RPMI8226 (cell line): Measurements from ENCODE around the gene NAV3.

Source experiments
- DNase-seq: peaks from one replicate; pipeline ENCODE4 v3.0.0-alpha.2; 2015

Gene NAV3

GRCh38 chr12:78121969-78122610 lies 291.4 kb downstream of the NAV3 start:
- DNase-seq, result no peak

DNA sequence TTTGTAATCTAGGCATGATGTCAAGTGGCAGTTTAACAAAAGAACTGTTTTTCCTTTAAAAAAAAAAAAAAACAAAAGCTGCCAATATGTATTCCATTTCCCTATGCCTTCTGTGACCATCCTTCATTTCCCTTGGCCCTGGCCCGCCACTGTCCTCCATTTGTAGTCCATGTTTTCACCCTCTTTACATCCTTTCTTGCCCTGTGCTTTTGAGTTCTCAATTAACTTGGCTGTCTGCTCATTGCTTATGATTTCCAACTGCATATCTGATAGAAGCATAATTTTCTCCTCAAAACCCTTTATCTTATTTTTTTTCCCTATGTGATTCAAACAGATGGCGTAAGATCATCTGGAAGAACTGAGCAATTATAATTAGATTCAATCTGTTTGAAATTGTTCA lies 297.5 kb downstream of the NAV3 start:
- no peak for DNase-seq

DNA sequence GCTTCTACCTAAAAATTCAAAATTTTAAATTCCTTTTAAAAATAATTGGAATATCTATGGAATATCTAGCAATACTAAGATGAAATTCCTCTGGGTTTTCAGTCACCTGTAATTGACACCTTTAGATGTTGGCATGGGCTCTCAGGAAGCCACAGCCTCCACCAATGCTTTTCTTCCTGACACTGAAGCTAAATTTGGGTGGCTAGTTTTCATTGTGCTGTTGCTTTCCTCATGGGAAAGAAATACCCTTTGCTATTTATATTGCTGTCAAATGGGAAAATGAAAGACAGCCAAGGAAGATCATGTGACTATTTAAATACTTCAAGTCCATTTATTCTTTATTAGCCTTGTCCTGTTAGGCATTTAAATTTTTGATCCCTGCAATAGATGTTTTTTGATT lies 313.0 kb downstream of the NAV3 start:
- no peak for DNase-seq

DNA sequence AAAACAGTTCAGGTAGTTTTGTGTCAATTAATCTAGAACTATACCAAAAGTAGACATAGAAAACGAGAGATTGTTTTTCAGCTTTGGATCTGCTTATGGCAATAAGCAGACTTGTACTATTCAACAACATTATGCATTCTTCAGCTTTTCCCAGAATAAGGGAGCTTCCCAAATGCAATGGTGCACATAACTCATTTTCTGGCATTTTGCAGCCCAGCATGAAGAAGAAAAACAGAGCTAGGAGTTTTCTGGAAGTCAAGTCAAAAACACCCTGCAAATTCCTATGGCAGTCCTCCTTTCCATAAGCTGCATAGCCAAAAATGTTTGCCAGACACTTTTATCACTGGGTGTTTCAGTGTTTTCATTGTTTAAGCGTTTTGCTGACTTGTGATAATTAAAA lies 314.7 kb downstream of the NAV3 start:
- no peak for DNase-seq

- DNase-seq, result peak; percentile 24
Measured at GRCh38 chr12:78146365-78146772, 315.7 kb downstream of the NAV3 start.

GRCh38 chr12:78149459-78149858 lies 318.8 kb downstream of the NAV3 start:
- DNase-seq, result no peak

- no peak for DNase-seq
Measured at GRCh38 chr12:78155546-78155945, 324.9 kb downstream of the NAV3 start.

- no peak for DNase-seq
Measured at GRCh38 chr12:78156751-78157150, 326.1 kb downstream of the NAV3 start.

DNA sequence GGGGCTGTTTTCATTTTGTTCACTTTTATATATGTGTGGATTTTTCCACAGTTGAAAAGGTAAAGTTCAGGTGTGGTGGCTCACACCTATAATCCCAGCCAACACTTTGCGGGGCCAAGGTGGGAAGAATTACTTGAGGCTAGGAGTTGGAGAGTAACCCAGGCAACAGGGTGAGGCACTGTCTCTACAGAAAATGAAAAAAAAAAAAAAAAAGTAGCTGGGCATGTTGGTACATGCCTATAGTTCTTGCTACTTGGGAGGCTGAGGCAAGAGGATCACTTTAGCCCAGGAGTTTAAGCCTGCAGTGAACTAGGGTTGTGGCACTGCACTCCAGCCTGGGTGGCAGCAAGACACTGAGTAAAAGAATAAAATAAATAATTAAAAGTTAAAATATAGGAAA lies 326.5 kb downstream of the NAV3 start:
- DNase-seq, result no peak

DNA sequence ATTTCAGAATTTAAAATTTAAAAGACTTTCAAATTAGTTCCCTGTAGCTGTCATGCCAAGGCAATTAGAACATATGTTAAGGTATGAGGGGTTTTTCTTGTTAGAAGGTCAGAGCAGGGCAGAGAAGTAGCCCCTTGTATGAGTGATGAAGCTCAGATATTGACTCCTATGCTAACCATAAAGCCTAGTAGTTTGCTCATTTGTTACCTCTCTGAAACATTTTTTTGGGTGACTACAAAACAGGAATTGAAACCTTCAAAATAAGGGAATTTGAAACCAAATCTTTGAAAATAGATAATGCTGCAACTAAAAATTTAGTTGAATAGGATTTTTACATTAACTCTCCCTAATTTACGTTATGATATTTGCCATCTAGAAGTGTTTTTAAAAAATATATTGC lies 333.5 kb downstream of the NAV3 start:
- DNase-seq, result no peak

DNA sequence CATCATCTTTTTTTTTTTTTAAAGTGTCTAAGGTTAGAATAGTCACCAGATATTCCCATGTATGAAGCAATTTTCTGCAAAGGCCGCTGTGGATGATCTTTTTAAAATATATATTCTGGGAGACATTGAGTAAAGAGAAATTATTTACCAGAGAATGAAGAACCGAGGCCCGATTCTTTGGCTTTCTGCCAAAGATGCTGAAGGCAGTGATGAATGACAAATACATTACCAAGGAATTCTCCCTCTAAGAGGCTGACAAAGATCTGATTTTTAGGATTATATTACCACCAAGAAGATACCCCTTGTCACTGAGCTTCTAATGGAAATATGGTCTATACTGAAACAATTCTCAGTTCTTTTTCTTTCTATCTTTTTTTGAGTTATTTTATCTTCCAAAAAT lies 336.8 kb downstream of the NAV3 start:
- DNase-seq, result no peak

GRCh38 chr12:78171061-78171460 lies 340.4 kb downstream of the NAV3 start:
- no peak for DNase-seq

- DNase-seq, result no peak
Measured at GRCh38 chr12:78176643-78177042, 345.9 kb downstream of the NAV3 start.

- no peak for DNase-seq
Measured at GRCh38 chr12:78177298-78177697, 346.6 kb downstream of the NAV3 start.

- no peak for DNase-seq
Measured at GRCh38 chr12:78179346-78179745, 348.7 kb downstream of the NAV3 start.

DNA sequence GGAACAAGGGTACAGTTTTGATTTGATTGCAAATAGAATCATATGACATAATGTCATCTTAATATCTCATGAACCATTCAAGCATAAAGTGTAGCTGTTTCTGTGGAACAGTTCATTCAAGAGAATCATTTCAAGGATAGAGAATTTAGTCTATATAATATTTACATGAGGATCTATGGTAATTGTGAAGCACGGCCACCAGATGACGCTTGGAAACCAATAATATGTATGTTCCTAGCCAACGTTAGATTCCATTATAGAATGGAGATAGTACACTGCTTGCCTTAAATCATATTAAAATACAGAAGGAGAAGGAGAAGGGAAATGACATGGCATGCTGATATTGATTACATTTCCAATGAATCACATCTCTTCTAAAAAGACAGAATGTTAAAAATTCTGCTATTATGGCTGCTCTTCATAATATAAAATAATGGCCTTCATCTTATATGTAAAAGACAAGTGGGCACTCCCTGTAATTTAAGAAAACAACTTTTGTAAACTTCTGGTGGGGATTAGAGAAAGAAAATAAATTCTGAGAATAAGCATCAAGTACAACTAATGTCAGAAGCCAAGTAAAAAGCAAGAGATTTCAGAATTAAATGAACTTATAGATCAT lies 351.0 kb downstream of the NAV3 start:
- DNase-seq, result peak; percentile 23

GRCh38 chr12:78183824-78184223 lies 353.1 kb downstream of the NAV3 start:
- DNase-seq, result no peak

GRCh38 chr12:78185109-78185508 lies 354.4 kb downstream of the NAV3 start:
- no peak for DNase-seq

GRCh38 chr12:78185651-78186050 lies 355.0 kb downstream of the NAV3 start:
- DNase-seq, result no peak

- no peak for DNase-seq
Measured at GRCh38 chr12:78186670-78187069, 356.0 kb downstream of the NAV3 start.

GRCh38 chr12:78187741-78188140 lies 357.0 kb downstream of the NAV3 start:
- DNase-seq, result no peak

DNA sequence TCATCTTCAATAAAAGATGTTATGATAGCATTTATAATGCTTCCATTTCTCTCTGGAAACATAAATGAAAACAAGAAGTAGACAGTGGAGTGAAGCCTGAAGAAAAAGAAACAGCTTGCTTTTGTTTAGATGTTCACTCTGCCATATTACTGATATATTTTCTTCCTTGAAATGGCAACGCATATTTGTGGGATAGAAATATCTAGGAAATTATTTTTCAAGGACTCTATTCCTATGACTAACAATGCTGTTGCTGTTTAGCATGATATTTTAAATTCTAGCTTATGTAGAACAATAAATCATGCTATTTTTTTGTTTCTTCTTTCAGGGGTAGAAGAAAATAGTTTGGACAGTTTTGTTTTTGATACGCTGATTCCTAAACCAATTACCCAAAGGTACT lies 359.0 kb downstream of the NAV3 start:
- no peak for DNase-seq

DNA sequence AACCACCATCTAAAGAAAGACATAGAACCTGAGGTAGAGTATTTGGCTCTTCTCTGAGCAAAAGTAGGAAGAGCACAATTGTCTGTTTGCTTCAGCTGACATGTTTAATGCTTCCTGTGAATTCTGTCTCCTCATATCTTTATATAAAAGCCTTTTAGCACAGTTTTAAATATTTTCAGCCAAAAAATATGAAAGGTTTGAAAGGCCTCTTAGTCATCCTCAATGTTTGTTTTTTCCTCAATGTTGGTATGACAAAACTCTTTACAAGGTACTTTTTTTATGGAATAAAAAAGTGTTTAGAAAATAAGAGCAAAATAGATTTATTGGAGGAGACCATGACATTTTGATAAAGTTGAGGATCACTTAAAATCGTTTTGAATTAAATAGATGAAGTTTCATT lies 360.9 kb downstream of the NAV3 start:
- DNase-seq, result no peak

DNA sequence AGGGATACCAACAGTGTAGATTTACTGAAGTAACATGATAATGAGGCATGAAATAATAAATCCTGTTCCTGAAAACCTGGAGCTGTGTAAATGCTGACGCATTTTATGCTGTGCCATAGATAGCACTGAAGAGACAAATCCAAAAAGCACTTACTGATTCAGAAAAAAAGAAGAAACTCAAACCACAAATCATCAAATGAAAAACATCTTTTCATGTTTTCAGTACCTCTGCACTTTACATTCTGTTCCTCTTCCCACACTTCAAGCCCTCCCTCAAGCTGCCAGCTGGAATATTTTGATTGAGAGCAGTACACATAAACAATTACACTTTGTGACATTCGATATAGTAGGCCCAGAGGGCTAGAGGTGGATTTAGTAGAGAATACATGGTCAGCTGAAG lies 362.3 kb downstream of the NAV3 start:
- DNase-seq, result no peak

DNA sequence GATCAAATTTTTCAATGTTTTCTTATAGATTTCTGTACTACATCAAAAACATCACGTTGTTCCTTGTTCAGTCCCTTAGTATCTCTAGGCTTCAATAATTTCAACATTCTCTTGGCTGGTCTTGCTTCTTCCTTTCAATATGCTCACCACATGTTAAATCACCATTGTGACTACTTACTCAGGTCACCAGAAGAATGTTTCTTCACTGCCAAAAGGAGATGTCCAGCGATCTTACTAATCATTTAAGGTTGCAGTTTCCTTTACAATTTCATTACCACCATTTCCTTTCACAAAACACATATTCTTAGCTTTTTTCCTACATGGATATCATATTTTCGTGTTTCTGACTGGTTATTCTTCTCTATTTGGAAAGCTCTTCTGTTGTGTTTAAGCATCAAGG lies 363.8 kb downstream of the NAV3 start:
- no peak for DNase-seq
